K562 (cell line): ENCODE measurements around the gene HSD3B7. TPM values are rescaled to one million over a fixed set of nuclear protein-coding genes. Genes with fewer than 3 reads are reported as not detected.

ENCODE experiments used
- NUFIP1 ChIP-seq: fragments of 450-650 bp; IDR thresholded peaks from 2 replicates; pipeline ENCODE4 v1.6.1; 2018; ENCODE audit not compliant: partially characterized antibody
- PHF8 ChIP-seq: fragments of 200-600 bp; sonication (generic); IDR thresholded peaks from 2 replicates; pipeline ENCODE4 v1.6.1; 2012; ENCODE audit warnings: mixed run types, mild to moderate bottlenecking, inconsistent platforms, low read length, moderate library complexity, borderline replicate concordance
- ZNF224 ChIP-seq: sonication (generic); formaldehyde crosslinking; IDR thresholded peaks from 2 replicates; pipeline ENCODE4 v1.8.0; 2022; ENCODE audit warnings: mild to moderate bottlenecking, missing genetic modification reagents
- ZNF644 ChIP-seq: fragments of 200-800 bp; sonication (Bioruptor generic); IDR thresholded peaks from 2 replicates; pipeline ENCODE4 v1.6.1; 2016; ENCODE audit warnings: low read depth, missing genetic modification characterization, missing compliant biosample characterization
- polyA plus RNA-seq, 8 experiments: library from polyadenylated mRNA; depleted of rRNA in 4 of 8; stranded (reverse) in 5 of 8; unstranded in 3 of 8; fragments of >200 nt; fragmentation: Nextera tagmentation in 2 of 8; fragmentation: Illumina TruSeq in 1 of 8; extraction: Ambion mirVana in 2 of 8; extraction: Trizol in 1 of 8; gene quantifications; 2 replicates each; pipeline versions ENCODE4 v1.2.1 to v1.2.3, GENCODE V29; 2011 to 2014; ENCODE audit warnings: inconsistent platforms in 1 of 8, missing spikeins in 1 of 8
- total RNA-seq, 7 experiments: library from RNA; depleted of rRNA in 6 of 7; stranded (reverse); fragments of >200 nt in 6 of 7; fragmentation: Illumina TruSeq in 2 of 7; extraction: Trizol in 2 of 7; gene quantifications; 2 replicates each; pipeline versions ENCODE4 v1.2.1 to v1.2.3, GENCODE V29; 2011 to 2021; ENCODE audit warnings: low replicate concordance in 1 of 7
- TF ChIP-seq, protein P1 (sequence below): sonication (generic); formaldehyde crosslinking; IDR thresholded peaks from 2 replicates; pipeline ENCODE4 v1.8.1; 2023; ENCODE audit warnings: mild to moderate bottlenecking, missing genetic modification reagents
- TF ChIP-seq, protein P2 (sequence below): fragments of 200-600 bp; sonication (generic); IDR thresholded peaks from one replicate; pipeline ENCODE4 v1.6.1; 2012; ENCODE audit warnings: mild to moderate bottlenecking, low read depth, low read length, inconsistent platforms
- TF ChIP-seq, protein P3 (sequence below): fragments of 450-650 bp; formaldehyde crosslinking; IDR thresholded peaks from 2 replicates; pipeline ENCODE4 v1.4.0; 2022; ENCODE audit warnings: missing genetic modification characterization
- TF ChIP-seq, protein P4 (sequence below): sonication (generic); formaldehyde crosslinking; IDR thresholded peaks from 2 replicates; pipeline ENCODE4 v1.9.0; 2022; ENCODE audit warnings: mild to moderate bottlenecking, missing genetic modification reagents

Gene HSD3B7
- total and polyA plus RNA-seq, 9 of the 15 experiments (the other 6 are each of a cell fraction or from before 2014, with no cell fraction given): 5.4 to 49.1 (median 23.0) TPM

DNA sequence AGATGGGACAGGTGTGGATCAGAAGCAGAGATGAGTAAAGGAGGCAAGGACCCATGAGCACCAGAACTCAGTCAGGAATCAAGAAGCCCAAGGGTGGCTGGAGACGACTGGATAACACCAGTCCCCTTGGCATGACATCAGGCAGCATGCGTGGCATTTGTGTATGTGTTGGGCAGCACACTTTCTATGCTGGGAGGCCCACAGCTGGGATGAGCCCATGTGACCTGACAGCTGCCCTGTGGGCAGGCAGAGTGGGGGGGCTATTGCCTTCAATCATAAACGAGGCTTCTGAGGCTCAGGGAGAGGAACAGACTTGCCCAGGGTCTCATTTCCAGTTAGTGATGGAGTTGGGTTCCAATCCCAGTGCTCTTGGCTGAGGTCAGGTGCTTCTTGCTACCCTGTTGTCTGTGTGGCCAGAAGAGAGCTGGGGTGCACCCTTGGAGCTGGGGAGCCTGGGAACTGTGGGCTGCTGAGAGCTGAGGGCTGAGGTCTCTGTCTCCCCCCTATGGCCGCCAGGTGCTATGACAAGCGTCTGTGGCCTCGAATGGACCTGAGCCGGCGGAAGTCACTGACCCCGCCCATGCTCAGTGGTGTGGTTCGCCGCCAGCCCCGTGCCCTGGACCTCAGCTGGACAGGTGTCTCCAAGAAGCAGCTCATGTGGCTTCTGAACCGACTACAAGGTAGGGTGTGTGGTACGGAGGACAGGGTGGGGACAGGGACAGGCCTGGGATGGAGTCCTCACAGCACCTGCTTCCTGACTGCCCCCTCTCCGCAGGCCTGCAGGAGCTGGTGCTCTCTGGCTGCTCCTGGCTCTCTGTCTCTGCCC, 43.2 kb upstream of the HSD3B7 start (continued):
- TF ChIP-seq, protein P1, sequence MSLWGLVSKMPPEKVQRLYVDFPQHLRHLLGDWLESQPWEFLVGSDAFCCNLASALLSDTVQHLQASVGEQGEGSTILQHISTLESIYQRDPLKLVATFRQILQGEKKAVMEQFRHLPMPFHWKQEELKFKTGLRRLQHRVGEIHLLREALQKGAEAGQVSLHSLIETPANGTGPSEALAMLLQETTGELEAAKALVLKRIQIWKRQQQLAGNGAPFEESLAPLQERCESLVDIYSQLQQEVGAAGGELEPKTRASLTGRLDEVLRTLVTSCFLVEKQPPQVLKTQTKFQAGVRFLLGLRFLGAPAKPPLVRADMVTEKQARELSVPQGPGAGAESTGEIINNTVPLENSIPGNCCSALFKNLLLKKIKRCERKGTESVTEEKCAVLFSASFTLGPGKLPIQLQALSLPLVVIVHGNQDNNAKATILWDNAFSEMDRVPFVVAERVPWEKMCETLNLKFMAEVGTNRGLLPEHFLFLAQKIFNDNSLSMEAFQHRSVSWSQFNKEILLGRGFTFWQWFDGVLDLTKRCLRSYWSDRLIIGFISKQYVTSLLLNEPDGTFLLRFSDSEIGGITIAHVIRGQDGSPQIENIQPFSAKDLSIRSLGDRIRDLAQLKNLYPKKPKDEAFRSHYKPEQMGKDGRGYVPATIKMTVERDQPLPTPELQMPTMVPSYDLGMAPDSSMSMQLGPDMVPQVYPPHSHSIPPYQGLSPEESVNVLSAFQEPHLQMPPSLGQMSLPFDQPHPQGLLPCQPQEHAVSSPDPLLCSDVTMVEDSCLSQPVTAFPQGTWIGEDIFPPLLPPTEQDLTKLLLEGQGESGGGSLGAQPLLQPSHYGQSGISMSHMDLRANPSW (CRISPR knock-in tag): no peak
- TF ChIP-seq, protein P2, sequence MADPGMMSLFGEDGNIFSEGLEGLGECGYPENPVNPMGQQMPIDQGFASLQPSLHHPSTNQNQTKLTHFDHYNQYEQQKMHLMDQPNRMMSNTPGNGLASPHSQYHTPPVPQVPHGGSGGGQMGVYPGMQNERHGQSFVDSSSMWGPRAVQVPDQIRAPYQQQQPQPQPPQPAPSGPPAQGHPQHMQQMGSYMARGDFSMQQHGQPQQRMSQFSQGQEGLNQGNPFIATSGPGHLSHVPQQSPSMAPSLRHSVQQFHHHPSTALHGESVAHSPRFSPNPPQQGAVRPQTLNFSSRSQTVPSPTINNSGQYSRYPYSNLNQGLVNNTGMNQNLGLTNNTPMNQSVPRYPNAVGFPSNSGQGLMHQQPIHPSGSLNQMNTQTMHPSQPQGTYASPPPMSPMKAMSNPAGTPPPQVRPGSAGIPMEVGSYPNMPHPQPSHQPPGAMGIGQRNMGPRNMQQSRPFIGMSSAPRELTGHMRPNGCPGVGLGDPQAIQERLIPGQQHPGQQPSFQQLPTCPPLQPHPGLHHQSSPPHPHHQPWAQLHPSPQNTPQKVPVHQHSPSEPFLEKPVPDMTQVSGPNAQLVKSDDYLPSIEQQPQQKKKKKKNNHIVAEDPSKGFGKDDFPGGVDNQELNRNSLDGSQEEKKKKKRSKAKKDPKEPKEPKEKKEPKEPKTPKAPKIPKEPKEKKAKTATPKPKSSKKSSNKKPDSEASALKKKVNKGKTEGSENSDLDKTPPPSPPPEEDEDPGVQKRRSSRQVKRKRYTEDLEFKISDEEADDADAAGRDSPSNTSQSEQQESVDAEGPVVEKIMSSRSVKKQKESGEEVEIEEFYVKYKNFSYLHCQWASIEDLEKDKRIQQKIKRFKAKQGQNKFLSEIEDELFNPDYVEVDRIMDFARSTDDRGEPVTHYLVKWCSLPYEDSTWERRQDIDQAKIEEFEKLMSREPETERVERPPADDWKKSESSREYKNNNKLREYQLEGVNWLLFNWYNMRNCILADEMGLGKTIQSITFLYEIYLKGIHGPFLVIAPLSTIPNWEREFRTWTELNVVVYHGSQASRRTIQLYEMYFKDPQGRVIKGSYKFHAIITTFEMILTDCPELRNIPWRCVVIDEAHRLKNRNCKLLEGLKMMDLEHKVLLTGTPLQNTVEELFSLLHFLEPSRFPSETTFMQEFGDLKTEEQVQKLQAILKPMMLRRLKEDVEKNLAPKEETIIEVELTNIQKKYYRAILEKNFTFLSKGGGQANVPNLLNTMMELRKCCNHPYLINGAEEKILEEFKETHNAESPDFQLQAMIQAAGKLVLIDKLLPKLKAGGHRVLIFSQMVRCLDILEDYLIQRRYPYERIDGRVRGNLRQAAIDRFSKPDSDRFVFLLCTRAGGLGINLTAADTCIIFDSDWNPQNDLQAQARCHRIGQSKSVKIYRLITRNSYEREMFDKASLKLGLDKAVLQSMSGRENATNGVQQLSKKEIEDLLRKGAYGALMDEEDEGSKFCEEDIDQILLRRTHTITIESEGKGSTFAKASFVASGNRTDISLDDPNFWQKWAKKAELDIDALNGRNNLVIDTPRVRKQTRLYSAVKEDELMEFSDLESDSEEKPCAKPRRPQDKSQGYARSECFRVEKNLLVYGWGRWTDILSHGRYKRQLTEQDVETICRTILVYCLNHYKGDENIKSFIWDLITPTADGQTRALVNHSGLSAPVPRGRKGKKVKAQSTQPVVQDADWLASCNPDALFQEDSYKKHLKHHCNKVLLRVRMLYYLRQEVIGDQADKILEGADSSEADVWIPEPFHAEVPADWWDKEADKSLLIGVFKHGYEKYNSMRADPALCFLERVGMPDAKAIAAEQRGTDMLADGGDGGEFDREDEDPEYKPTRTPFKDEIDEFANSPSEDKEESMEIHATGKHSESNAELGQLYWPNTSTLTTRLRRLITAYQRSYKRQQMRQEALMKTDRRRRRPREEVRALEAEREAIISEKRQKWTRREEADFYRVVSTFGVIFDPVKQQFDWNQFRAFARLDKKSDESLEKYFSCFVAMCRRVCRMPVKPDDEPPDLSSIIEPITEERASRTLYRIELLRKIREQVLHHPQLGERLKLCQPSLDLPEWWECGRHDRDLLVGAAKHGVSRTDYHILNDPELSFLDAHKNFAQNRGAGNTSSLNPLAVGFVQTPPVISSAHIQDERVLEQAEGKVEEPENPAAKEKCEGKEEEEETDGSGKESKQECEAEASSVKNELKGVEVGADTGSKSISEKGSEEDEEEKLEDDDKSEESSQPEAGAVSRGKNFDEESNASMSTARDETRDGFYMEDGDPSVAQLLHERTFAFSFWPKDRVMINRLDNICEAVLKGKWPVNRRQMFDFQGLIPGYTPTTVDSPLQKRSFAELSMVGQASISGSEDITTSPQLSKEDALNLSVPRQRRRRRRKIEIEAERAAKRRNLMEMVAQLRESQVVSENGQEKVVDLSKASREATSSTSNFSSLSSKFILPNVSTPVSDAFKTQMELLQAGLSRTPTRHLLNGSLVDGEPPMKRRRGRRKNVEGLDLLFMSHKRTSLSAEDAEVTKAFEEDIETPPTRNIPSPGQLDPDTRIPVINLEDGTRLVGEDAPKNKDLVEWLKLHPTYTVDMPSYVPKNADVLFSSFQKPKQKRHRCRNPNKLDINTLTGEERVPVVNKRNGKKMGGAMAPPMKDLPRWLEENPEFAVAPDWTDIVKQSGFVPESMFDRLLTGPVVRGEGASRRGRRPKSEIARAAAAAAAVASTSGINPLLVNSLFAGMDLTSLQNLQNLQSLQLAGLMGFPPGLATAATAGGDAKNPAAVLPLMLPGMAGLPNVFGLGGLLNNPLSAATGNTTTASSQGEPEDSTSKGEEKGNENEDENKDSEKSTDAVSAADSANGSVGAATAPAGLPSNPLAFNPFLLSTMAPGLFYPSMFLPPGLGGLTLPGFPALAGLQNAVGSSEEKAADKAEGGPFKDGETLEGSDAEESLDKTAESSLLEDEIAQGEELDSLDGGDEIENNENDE: no peak
- TF ChIP-seq, protein P3, sequence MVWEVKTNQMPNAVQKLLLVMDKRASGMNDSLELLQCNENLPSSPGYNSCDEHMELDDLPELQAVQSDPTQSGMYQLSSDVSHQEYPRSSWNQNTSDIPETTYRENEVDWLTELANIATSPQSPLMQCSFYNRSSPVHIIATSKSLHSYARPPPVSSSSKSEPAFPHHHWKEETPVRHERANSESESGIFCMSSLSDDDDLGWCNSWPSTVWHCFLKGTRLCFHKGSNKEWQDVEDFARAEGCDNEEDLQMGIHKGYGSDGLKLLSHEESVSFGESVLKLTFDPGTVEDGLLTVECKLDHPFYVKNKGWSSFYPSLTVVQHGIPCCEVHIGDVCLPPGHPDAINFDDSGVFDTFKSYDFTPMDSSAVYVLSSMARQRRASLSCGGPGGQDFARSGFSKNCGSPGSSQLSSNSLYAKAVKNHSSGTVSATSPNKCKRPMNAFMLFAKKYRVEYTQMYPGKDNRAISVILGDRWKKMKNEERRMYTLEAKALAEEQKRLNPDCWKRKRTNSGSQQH (CRISPR knock-in tag): no peak
- TF ChIP-seq, protein P4, sequence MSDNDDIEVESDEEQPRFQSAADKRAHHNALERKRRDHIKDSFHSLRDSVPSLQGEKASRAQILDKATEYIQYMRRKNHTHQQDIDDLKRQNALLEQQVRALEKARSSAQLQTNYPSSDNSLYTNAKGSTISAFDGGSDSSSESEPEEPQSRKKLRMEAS (CRISPR knock-in tag): no peak
- TF ChIP-seq NUFIP1 (no peak), ZNF224 (CRISPR knock-in tag) (no peak), ZNF644 (no peak), PHF8 (no peak)
